ENCODE measurements around the gene LUZP2. TPM values are rescaled to one million over a fixed set of nuclear protein-coding genes. Genes with fewer than 3 reads are reported as not detected.

The LUZP2 gene
- total RNA-seq, 4 donors from 2014 or later, result 0.19 to 0.99 TPM; not detected in 2

DNA sequence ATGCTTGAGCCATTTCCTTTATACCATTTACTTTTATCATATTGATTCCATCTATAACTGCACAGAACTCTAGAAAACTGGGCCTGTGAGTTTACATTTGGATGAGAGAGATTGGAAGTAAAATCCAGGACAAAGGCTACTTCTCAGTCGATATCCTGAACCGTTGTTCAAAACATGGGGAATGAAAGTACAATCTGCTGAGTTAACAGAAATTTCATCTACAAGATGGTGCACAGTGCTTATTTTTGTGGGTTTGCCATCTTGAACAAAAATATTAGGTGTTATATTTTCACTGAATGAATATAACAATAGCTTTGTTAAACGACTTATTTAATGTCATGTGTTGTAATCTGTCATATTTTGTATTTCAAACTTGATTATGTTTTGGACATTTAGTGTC, 622.6 kb downstream of the LUZP2 start:
- WGBS, result 89% methylated on average over 3 of the region's 3 CpGs
- no peak for TF ChIP-seq POLR2A (IDR thresholded peaks at IDR 0.05; ENCODE audit: low read depth)
- no peak for TF ChIP-seq EP300 (IDR thresholded peaks at IDR 0.05)
- TF ChIP-seq, protein P1, sequence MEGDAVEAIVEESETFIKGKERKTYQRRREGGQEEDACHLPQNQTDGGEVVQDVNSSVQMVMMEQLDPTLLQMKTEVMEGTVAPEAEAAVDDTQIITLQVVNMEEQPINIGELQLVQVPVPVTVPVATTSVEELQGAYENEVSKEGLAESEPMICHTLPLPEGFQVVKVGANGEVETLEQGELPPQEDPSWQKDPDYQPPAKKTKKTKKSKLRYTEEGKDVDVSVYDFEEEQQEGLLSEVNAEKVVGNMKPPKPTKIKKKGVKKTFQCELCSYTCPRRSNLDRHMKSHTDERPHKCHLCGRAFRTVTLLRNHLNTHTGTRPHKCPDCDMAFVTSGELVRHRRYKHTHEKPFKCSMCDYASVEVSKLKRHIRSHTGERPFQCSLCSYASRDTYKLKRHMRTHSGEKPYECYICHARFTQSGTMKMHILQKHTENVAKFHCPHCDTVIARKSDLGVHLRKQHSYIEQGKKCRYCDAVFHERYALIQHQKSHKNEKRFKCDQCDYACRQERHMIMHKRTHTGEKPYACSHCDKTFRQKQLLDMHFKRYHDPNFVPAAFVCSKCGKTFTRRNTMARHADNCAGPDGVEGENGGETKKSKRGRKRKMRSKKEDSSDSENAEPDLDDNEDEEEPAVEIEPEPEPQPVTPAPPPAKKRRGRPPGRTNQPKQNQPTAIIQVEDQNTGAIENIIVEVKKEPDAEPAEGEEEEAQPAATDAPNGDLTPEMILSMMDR (IDR thresholded peaks at IDR 0.05), result no peak
- TF ChIP-seq POLR2AphosphoS5 (IDR thresholded peaks at IDR 0.05), result no peak
- intact Hi-C loops (cut with DNase I), result no loop called here

More for the DNA sequence above, 622.6 kb downstream of the LUZP2 start:
- DNase-seq (ENCODE audit: extremely low spot score), result no peak
- Histone ChIP-seq H3K9me3 (no peaks in the 10 kb centered on the region), H3K4me1 (no peaks in the 10 kb centered on the region), H3K36me3 (no peaks in the 10 kb centered on the region), H3K27me3 (no peaks in the 10 kb centered on the region), H3K27ac (replicated peaks in 1 of 4) (no peak overlapping the region), H3K4me3 (no peak overlapping the region)

Small RNA genes lying within 50 kb of the gene (small RNA-seq; reads per million reads assigned to genes)
- 0 reads per million in 3 donors for gene RF00019
